NT2/D1 (cell line): Measurements from ENCODE around the gene TGM1.

Experiments used
- YY1 ChIP-seq: IDR thresholded peaks from 2 replicates; pipeline ENCODE4 v1.6.1; 2011; ENCODE audit not compliant: insufficient read length, insufficient read depth
- ZNF274 ChIP-seq: IDR thresholded peaks from 2 replicates; pipeline ENCODE4 v1.6.1; 2011; ENCODE audit warnings: mild to moderate bottlenecking, low read depth, low read length

DNA sequence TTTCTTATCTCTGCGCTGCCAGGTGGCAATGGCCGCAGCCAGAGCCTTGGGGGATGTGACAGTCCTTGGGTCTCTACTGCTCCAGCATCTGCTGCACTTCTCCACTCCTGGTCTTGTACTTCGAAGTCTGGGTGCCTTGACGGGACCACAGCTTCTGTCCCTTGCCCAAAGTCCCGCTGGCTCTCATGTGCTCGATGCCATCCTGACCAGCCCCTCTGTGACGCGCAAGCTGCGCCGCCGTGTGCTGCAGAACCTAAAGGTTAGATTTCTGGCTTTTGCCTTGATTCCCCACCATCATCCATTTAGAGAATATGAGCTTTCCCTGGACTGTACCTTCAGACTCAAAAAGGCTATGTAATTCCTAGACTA lies 41.0 kb upstream of the TGM1 start:
- TF ChIP-seq YY1 (no peak), ZNF274 (no peak)
